ENCODE data around the gene CHD6.

The CHD6 gene

DNA sequence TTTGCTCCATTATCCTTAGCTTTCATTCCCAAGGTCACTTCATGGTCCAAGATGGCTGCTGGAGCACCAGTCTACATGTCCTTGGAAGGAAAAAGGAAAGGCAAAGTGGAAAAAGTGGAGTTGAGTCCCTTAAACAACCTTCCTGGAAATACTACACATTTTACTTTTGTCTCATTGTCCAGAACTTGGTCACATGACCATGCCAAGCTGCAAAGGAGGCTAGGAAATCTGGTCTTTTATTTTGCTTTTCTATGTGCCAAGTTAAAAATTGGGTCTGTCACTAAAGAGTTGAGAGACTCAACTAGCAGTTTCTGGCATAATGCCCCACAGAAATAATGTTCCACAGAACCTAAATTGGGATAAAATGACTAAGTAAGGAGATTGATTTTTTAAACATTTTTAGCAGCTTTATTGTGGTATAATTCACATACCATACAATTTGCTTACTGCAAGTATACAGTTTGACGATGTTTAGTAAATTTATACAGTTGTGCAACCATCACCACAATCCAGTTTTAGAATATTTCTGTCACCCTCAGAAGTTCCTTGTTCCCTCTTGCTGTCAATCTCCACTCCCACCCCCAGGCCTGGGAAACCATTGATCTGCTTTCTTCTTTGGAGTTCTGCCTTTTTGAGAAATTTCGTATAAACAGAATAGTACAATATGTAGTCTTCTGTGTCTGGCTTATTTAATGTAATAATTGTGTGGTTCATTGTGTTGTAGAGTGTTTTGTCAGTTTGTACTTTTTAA lies 5.6 kb upstream of the CHD6 start:
- in situ Hi-C loops (cut with MboI; ENCODE audit: low sequenced_read_pairs, unreplicated experiment), result no loop called here

DNA sequence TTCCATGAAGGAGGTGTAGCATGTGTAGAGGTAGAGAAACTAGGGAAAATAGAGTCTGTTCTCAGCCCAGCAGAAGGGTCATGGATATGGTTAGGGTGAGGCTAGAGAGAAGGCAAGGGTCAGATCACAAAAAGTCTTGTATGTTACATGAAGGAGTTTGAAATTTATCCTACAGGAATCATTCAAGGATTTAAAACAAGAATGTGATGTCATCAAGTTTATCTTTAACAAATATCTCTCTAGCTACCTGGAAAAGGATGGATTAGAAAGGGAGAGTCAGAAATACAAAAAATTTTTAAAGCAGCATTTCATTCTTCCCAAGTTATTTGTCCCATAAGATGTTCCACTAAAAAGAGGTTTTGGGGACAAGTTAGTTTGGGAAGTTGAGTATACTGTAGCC lies 4.4 kb upstream of the CHD6 start:
- in situ Hi-C loops (cut with MboI; ENCODE audit: low sequenced_read_pairs, unreplicated experiment), result no loop called here
- TF ChIP-seq, protein P1, sequence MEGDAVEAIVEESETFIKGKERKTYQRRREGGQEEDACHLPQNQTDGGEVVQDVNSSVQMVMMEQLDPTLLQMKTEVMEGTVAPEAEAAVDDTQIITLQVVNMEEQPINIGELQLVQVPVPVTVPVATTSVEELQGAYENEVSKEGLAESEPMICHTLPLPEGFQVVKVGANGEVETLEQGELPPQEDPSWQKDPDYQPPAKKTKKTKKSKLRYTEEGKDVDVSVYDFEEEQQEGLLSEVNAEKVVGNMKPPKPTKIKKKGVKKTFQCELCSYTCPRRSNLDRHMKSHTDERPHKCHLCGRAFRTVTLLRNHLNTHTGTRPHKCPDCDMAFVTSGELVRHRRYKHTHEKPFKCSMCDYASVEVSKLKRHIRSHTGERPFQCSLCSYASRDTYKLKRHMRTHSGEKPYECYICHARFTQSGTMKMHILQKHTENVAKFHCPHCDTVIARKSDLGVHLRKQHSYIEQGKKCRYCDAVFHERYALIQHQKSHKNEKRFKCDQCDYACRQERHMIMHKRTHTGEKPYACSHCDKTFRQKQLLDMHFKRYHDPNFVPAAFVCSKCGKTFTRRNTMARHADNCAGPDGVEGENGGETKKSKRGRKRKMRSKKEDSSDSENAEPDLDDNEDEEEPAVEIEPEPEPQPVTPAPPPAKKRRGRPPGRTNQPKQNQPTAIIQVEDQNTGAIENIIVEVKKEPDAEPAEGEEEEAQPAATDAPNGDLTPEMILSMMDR (IDR thresholded peaks at IDR 0.05; ENCODE audit: borderline replicate concordance, control extremely low read depth, extremely low read depth, insufficient read depth, missing control alignments), result no peak
- DNase-seq (ENCODE audit: low spot score), result no peak

More for the DNA sequence above, 5.6 kb upstream of the CHD6 start:
- no peak for DNase-seq (ENCODE audit: low spot score)
- TF ChIP-seq, protein P1 (IDR thresholded peaks at IDR 0.05; ENCODE audit: borderline replicate concordance, control extremely low read depth, extremely low read depth, insufficient read depth, missing control alignments), result no peak

DNA sequence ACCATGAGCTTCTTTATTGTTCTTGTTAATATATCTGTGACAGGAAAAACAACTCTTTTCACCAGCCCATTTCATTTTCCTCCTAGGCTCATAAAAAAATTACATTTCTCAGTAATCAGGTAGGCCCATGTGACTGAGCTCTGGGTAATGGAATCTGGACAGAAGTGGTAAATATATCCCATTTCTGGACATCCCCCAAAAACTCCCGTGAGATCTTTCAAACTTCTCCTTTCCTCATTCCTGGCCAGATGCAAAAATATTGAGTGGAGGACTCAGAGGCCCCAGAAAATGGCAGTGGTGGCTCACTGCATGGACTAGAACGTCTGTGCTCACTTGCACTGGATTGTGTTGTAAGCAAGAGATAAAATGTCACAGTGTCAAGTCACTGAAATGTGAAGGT lies 3.8 kb upstream of the CHD6 start:
- DNase-seq (ENCODE audit: low spot score), result no peak
- TF ChIP-seq, protein P1 (IDR thresholded peaks at IDR 0.05; ENCODE audit: borderline replicate concordance, control extremely low read depth, extremely low read depth, insufficient read depth, missing control alignments), result no peak
- in situ Hi-C loops (cut with MboI; ENCODE audit: low sequenced_read_pairs, unreplicated experiment), result no loop called here

DNA sequence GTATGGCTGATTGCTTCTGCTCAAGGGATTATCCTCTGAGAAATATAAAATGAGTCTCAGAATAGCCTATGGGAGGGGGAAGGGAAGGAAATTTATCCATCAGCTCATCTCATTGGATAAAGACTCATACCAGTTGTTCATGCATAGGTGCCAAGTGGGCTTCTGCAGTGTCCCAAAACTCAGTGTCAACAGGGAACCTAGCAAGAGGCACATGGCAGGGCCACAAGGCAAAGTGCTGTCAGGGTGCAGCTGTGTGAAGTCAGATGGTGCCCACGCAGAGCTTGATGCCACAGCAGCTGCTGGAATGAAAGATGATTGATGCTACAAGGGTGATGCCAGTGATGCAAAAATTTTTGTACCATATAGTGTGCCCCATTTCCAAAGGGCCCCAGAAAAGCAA lies 3.2 kb upstream of the CHD6 start:
- in situ Hi-C loops (cut with MboI; ENCODE audit: low sequenced_read_pairs, unreplicated experiment), result no loop called here
- DNase-seq (ENCODE audit: low spot score), result no peak
- TF ChIP-seq, protein P1 (IDR thresholded peaks at IDR 0.05; ENCODE audit: borderline replicate concordance, control extremely low read depth, extremely low read depth, insufficient read depth, missing control alignments), result no peak

DNA sequence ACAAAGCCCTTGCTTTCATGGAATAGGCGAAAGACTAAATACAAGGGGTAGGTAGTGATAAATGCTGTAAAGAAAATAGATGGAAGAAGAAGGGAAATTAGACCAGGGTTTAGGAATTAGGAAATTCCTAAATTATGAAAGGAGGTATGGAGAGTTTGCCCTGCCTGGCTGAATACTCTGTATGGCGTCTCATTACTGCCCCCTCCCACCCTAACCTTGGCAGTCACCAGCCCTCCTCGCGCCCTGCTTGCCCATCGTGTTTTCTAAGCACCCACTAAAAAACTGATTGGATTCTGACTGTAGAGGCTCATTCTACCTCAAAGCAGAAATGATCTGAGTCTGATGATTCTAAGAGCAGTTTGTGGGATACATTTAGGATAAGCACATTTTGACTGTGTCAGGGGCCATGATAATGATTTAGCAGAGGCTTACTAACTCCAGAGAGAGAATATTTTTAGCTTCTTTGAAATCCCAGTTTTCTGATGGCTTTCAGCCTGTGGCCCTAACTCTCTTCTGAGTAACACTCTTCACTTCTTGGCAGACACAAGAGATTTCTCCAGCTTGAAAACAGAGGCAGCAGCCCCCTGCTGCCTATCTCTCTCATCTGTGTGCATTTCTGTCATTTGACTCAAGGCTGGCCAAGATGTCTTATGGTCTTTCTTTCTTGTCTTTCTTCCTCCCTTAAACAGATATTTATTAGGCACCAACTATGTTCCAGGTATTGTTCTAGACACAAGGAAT lies 1.4 kb upstream of the CHD6 start:
- in situ Hi-C loops (cut with MboI; ENCODE audit: low sequenced_read_pairs, unreplicated experiment), result no loop called here
- DNase-seq (ENCODE audit: low spot score), result no peak
- TF ChIP-seq, protein P1 (IDR thresholded peaks at IDR 0.05; ENCODE audit: borderline replicate concordance, control extremely low read depth, extremely low read depth, insufficient read depth, missing control alignments), result no peak

DNA sequence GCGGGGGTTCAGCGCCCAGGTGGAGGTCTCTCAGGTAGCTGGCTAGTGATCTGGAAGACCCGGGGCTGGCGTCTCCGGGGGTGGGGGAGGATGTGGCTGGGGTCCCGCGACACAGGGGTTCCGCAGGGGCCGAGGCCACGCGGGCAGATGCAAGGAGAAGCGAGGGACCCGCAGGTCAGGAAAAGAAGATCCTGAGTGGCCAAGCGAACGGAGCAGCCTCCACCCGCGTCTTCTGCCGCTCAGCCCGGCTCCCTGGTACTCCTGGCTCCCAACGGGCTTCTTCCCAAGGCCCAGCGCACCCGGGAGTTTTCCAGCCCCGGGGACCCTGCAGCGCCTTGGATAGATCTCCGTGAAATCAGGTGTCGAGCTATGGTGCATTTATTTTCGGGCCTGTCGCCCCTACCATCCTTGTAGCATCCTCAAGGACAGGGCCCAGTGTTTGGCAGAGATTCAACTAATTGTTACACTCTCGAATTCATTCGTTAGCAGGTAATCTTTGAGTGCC lies 682 bp upstream of the CHD6 start:
- DNase-seq (ENCODE audit: low spot score), result no peak
- TF ChIP-seq, protein P1 (IDR thresholded peaks at IDR 0.05; ENCODE audit: borderline replicate concordance, control extremely low read depth, extremely low read depth, insufficient read depth, missing control alignments), result no peak
- in situ Hi-C loops (cut with MboI; ENCODE audit: low sequenced_read_pairs, unreplicated experiment), result no loop called here

Data from GM13976 (cell line).